ENCODE results near the gene KCTD14.
A peak's percentile ranks its signal among the peaks of the same experiment; 100 is the strongest.
"Not testable (repeated sequence)": the region's sequence is repeated elsewhere in the genome, so short reads cannot be mapped to it uniquely, and the experiment has no call there.

The KCTD14 gene

DNA sequence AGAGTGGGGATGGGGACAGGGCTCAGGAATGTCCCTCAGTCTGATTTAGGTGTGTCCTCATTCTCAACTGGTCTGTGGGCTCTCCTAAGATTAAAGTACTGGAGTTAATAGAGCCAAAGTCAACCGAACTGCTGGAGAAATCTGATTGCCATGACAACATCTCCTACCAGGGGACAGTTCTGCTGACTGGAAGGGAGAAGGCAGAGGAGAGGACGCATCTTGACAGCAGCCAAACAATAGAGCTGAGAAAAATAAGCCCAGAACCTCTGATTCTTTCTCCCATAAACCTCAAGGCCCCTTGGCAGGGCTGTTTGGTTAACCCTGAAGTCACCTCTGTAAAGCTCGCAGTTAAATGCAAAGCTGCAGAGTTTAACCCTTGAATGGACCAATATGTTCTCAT is 2.8 kb downstream of the KCTD14 start:
- no peak for DNase-seq

DNA sequence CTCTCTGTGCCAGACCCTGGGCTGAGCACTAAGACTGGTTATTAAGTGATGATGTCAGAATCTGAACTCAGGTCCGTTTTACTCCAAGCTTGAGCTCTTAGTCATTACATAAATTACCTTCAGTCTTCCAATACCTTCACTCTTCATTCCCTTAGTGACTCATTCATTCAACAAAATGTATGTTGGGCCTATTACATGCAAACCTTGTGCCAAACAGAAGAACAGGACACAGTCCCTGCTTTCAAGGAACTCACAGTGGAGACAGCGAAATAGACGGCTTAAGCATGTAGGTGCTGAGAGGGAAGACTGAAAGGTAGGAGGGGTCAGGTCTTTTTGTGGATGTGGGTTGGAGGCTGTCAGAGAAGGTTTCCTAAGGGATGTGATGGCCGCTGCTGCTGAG is 3.3 kb downstream of the KCTD14 start:
- DNase-seq = no peak

DNA sequence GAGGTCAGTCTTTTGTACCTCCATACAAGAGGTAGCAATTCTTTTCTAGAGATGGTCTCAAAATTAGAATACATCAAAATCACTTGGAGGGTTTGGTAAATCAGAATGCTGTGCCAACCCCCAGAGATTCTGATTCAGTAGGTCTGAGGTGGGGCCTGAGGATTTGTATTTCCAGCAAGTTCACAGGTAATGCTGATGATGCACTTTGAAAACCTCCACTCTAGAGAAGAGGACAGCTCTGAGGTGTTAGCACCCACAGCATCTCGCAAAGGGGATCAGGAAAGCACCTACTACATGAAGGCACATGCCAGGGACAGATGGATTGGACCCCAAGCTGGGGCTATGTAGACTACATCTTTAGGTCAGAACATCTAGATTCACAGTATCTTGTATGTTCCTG is 7.2 kb downstream of the KCTD14 start:
- no peak for DNase-seq

DNA sequence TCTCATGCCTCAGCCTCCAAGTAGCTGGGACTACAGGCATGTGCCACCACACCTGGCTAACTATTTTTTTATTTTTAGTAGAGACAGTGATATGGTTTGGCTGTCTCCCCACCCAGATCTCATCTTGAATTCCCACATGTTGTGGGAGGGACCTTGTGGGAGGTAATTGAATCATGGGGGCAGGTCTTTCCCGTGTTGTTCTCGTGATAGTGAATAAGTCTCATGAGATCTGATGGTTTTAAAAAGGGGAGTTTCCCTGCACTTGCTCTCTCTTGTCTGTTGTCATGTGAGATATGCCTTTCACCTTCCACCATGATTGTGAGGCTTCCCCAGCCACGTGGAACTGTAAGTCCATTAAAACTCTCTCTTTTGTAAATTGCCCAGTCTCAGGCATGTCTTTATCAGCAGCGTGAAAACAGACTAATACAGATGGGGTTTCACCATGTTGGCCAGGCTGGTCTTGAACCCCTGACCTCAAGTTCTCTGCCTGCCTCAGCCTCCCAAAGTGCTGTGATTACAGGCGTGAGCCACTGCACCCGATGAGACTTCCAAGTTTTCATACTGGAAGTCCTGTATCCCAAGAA is 8.0 kb downstream of the KCTD14 start:
- DNase-seq = not testable (repeated sequence)

DNA sequence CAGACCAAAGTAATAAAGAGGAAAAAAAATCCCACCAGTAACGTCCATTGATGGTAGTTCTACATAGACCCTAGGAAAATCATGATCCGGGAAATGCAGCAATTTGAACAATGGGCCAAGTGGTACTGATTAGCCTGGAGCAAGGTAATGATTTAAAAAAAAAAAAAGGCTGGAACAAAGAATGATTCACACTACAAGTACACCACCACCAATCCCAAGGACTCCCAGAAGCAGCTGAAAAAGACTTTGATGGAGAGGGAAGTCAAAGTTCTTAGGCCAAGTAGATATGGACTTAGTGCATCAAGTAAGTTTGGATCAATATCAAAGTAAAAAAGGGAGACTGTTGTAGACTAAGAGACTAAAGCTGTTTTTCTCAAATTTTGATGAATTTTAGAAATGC is 11.8 kb downstream of the KCTD14 start:
- DNase-seq = no peak

DNA sequence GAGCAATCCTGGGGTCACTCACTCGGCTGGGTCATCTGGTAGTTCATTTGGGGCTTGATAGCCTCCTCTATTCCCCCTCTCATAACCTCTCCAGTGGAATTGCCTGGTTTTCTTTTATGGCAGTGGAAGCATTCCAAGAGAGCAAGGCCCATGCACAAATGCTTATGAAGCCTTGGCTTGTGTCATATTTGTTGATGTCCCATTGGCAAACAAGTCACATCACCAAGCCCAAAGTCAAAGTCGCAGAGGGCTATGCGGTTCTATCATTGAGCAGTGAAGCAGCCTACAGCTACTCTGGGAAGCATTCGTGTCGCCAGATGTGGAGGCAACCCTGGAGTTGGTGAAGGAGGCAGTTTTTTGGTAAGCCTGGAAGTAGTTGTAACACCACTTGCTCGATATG is 12.3 kb downstream of the KCTD14 start:
- DNase-seq = no peak

DNA sequence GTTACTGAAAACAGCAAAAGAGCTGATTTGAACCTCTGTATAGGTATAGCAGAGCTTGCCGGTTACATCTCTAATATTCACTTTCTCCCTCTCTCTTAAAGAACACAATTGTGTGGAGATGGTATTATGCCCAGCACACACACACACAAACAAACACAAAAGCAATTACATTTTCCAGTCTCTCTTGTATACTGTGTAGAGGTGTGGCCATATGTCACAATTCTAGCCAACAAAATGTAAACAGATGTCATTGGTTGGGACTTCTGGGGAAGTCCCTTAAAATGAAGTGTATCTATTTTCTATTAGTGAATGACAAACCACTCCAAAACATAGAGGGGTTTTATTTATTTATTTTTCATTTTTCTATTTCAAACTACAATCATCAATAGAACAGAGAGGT is 12.8 kb downstream of the KCTD14 start:
- no peak for DNase-seq

DNA sequence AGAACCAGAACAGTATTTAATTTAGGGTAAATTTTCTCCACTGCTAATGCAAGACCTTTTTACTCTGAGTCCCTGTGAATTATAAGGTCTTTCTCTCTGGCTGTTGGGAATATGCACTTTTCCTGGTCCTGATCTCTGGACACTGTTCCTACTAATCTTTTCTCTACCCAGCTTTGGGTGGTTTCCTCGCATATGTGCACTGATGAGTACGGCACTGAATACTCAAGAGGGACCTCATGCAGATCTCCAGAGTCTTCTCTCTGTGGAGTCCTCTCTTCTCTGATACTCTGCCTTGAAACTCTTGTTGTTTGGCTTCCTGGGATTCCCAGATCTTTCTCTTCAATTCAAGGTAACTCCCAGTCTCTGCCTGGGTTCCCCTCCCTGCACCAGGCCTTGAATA is 14.0 kb downstream of the KCTD14 start:
- DNase-seq = no peak

DNA sequence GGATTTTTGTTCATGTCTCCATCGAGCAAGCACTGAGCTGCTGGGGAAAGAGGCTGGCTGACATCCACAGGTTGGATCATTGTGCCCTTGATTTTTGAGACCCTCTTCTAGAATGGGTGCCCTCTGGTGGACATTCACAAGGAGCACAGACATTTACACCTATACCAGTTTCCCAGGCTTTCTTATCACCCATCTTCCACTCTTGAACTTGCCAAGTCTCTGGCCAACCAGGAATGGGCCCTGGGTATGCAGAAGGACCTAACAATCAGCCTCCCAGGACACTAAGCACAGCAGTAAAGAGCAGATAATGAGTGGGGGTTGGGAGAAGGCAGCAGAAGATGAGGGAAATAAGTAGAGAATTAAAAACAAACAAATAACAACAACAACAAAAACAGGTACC is 22.9 kb downstream of the KCTD14 start:
- DNase-seq = no peak

DNA sequence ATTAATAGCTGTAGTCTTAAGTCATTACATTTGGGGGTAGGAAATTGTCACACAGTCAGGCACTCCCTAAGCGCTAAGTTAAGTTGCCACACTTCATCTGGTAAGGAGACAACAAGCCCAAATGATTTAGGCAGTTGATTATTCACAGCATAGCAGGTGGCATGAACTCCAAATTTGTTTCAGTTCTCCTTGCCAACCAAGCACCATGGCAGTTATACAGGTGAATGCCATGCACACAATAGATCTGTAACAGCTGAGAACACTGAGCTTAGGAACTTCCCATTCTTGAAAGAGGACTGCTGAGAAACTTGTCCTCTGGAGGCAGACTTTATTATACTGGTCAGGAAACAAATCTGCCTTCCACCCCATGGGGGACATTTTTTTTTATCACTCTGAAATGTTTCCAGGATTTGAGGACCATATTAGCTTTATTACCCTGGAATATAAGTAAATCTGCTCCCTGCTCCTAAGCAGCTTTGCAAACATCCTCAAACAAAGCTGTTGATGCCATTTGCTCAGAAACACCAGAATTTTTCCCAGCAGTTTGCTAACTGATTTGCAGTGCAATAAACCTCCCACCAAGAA is 23.5 kb downstream of the KCTD14 start:
- DNase-seq = no peak

DNA sequence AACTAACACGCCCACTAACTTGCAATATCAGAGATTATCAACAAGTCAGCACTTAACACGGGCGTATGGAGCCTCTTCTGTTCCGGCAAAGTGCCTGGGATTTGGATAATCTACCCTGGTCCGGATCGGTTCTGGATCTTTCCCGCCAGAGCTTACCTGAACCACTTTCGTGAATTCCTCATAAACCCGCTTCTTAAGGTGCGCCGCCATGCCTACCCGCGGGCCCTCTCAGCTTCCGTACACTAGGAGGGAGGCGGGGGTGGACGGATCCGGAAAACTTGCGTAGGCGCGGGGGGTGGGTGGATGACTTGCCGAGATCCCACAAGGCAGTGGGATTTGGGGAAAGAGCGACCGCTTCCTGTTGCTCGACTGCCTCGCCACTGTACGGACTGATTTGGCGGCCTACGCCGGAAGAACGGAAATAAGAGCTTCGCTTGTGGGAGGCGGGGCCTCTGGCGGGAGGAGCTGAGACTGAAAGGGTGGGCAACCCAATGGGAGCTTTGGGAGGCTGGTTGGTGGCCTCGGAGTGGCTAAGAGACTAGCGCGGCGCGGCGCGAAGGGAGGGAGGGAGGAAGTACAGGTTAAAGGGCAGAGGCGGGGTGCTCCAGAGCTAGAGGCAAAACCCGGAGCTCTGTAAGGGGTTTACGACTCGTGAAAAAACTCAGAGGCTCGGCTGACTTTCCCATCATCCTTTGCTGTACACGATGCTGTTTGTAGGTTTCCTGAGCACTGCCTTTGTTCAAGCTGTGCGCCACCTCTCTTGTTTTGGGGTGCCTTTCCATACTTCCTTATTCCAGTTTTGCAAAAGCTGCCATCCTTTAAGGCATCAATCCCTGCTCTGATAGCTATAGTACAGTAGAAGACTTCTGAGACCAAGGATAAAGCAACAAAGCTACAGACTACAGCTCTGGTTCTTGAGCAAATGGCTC is 28.4 kb downstream of the KCTD14 start, which contains the start of gene INTS4:
TSS of gene INTS4 (minus strand) at position 235 of the 929 bp plus-strand sequence. CDS start at position 210, 25 bp downstream.
- peak; percentile 96 for DNase-seq

DNA sequence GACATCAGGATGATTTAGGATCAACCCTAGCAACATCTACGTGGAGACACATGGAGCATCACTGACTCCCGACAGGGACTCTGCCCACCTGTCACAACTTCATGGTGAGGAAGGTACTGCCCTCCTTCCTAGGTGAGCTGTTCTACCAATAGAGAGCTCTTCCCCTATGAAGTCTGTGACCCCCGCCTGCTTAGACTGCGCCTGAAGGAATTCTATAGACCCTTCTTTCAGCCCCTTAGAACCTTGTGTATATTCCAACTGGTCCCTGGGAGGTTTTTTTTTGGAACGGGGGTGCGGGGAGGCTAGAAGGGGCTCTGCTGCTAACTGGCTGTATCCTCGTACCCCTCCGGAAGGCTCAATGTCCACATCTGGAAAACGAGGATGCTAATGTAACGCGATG is 29.2 kb downstream of the KCTD14 start:
- no peak for DNase-seq

DNA sequence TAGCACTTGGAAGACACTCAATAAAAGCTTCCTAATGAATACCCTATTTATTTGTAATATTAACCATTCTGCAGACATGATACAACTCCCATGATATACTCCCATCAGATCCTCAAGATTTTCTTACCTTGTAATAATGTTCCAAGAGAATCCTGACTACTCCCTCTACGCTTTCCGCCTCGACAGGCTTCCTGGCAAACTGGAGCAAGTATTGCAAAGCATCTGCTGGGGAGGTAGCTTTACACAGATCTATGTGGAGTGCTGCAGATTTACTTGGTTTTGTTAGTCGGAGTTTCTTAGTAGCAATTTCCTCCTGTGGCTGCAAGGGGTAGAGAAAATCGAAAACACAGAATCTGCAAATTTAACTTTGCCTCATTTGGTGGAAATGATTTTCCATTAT is 32.1 kb downstream of the KCTD14 start:
- DNase-seq = no peak

DNA sequence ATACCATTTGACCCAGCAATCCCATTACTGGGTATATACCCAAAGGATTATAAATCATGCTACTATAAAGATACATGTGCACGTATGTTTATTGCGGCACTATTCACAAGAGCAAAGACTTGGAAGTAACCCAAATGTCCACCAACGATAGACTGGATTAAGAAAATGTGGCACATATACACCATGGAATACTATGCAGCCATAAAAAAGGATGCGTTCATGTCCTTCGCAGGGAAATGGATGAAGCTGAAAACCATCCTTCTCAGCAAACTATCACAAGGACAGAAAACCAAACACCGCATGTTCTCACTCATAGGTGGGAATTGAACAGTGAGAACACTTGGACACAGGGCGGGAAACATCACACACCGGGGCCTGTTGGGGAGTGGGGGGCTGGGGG is 36.6 kb downstream of the KCTD14 start:
- not testable (repeated sequence) for DNase-seq

DNA sequence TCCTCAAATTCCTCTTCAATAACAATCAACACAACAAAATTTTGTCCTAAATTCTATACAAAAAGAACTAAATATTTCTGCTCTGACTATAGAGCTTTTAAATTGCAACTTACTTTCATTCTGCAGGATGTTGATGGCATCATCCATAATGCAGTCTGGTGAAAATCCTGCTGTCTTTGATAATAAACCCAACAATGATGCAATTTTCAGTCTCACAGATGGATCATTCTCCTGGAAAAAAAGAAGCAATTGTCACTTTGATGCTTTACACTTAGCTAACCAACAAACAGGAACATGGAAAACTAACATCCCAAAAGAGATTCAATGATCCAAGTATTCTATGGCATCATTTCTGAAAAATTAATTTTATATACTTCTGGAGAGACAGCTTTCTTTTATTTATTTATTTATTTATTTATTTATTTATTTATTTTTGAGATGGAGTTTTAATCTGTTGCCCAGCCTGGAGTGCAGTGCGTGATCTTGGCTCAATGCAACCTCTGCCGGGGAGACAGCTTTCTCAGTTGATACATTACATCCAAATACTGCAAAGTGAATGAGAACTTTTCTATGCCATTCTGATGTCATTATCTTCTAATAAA is 41.6 kb downstream of the KCTD14 start:
- DNase-seq = no peak

DNA sequence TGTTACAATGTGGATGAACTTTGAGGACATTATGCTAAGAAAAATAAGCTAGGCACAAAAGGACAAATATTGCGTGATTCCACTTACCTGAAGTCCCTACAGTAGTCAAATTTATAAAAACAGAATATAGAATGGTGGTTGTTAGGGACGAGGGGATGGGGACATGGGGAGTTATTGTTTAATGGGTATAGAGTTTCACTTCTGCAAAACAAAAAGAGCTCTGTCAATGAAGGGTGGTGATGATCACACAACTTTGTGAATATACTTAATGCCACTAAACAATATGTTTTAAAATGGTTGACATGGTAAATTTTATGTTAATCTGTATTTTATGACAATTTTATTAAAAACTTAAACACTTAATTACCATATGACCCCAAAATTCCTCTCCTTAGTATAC is 54.7 kb downstream of the KCTD14 start:
- DNase-seq = no peak

DNA sequence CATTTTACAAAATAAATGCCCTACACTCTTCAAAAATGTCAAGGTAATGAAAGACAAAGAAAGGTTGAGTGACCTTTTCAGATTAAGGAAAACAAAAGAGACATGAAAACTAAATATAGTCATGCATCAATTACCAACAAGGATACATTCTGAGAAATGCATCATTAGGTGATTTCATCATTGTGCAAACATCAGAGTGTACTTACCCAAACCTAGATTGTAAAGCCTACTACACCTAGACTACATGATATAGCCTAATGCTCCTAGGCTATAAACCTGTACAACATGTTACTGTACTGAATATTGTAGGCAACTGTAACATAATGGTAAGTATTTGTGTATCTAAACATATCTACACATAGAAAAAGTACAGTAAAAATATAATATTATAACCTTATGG is 55.3 kb downstream of the KCTD14 start:
- no peak for DNase-seq

DNA sequence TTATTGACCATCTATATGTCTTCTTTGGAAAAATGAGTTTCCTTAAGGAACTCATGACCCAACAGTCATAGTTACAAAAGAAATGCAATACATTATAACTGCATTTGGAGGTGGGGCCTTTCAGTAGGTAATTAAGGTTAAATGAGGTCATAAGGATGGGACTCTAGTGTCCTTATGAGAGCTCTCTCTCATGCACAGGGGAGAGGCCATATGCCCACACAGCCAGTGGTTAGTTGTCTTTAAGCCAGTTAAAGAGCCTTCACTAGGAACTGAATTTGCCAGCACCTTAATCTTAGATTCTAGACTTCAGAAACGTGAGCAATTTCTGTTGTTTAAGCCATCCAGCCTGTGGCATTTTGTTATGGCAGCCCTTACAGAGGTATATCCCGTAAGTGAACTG is 56.0 kb downstream of the KCTD14 start:
- DNase-seq = no peak

DNA sequence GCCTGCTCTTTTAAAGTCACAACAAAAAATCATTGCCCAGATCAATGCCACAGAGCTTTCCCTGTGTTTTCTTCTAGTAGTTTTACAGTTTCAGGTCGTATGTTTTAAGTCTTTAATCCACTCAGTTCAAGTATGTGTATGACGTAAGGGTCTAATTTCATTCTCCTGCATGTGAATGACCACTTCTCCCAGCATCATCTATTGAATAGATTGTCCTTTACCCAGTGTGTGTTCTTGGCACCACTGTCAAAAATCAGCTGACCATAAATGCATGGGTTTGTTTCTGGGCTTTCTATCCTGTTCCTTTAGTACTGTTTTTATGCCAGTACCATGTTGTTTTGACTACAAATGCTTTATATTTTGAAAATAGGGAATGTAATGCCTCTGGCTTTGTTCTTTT is 56.7 kb downstream of the KCTD14 start:
- no peak for DNase-seq

All from activated CD4-positive, CD25-positive, alpha-beta regulatory T cell treated with anti-CD3 and anti-CD28 coated beads, Interleukin-2, amount 50 U/mL, for 72 hours (primary cell).